ENCODE results near the gene PRPS1L1.

DNA sequence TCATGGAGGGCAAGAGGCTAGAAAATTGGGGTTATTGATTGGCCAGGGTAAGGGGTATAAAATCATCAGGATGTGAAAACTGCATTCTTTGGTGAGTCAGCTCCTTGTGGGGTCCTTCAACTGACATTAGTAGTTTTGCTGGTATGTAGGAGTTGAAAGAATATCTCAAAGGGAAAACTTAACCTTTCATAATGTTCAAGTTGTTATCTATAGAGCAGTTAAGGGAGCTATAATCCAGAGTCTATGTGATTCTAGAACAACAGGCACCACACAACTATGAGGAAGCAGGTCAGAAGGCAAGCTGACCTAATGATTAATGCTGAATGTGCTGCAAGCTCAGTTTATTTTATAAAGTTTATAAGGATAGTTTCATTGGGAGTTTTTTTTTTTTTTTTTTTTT, 13.7 kb downstream of the PRPS1L1 start:
- TF ChIP-seq CTCF (IDR thresholded peaks at IDR 0.05; ENCODE audit: low read length) (no peak), EZH2phosphoT487 (IDR thresholded peaks at IDR 0.05; ENCODE audit: low read length) (no peak)

All from MM.1S (cell line).